GM19395 (cell line): Measurements from ENCODE around the gene ZNF180.
"Not testable (repeated sequence)": the region's sequence is repeated elsewhere in the genome, so short reads cannot be mapped to it uniquely, and the experiment has no call there.

Source experiments
- ATAC-seq: cut with Tn5 transposase; IDR thresholded peaks from one replicate; pipeline ENCODE4 v1.9.1; 2021; ENCODE audit warnings: mild to moderate bottlenecking, moderate library complexity; ENCODE audit not compliant: unreplicated experiment

Gene ZNF180

DNA sequence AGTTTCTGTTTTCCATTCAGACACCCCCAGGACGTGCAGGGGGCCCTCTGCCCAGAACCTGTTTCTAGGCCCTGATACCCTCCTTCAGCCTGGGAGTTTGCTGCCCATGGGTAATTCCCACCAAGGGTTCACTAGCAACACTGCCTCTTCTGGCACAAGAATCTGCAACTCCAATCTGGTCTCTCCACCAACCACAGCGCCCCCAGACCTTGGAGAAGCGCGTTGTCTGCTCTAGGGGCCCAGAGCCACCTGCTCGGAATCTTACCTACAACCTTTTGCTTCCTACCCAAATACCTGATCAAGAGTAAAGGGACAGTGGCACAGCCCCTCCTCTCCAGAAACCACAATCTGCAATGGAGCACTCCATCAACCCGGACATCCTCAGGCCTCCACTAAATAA lies 763 bp downstream of the ZNF180 start:
- no peak for ATAC-seq

DNA sequence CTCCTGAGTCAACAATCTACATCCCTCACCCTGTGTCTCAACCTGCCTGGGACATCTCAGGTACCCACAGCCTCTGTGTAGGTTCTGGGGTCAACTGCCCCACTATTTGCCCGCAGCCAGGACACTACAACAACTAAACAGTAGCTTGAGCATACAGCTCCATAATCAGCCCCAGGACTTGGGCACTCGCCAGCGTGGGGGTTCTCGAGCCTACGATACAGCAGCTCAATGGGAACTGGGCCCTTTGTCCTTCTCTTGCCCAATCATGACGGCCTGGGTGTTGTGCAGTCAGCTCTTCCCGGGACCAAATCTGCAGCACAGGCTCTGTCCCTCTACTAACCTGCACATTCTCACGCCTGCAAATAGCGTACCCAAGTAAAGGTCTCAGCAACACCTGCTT lies 1.3 kb downstream of the ZNF180 start:
- ATAC-seq = no peak

DNA sequence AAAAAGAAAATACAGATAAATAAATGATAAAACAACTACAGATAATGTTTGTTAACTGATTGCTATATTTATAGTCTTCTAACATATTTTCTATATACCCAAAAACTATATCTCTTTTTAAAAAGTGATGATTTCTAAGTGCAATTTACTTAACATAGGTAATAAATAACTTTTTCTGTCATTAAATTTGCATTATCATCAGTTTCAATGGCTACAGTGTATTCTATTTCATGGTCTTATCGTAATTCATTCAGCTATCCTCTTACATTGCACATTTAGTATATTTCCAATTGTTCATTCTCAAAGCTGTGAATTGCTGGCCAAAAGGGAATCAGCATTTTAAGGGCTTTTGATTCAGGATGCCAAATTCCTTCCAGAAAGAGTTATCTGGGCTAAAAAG lies 3.6 kb downstream of the ZNF180 start:
- no peak for ATAC-seq

DNA sequence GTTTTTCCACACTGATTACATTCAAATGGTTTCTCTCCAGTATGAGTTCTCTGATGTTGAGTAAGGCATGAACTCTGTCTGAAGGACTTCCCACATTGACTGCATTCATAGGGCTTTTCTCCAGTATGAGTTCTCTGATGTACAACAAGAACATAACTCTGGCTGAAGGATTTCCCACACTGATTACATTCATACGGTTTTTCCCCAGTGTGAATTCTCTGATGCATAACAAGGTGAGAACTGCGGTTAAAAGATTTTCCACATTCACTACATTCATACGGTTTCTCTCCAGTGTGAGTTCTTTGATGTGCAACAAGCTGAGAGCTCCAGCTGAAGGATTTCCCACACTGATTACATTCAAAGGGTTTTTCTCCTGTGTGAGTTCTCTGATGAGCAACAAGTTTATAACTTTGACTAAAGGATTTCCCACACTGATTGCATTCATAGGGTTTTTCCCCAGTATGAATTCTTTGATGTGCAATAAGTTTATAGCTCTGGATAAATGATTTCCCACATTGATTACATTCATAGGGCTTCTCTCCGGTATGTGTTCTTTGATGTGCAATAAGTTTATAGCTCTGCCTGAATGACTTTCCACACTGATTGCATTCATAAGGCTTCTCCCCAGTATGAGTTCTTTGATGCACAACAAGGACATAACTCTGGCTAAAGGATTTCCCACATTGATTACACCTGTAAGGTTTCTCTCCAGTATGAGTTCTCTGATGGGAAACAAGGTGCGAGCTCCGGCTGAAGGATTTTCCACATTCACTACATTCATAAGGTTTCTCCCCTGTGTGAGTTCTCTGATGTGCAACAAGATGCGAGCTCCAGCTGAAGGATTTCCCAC lies 23.5 kb downstream of the ZNF180 start:
- ATAC-seq = no peak

DNA sequence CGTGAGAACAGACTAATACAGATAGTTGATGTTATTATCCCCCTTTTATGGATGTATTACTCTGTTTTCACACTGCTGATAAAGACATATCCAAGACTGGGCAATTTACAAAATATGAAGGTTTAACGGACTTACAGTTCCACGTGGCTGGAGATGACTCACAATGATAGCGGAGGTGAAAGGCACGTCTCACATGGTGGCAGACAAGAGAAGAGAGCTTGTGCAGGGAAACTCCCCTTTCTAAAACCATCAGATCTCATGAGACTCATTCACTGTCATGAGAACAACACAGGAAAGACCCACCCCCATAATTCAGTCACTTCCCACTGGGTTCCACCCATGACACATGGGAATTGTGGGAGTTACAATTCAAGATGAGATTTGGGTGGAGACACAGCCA lies 31.6 kb downstream of the ZNF180 start:
- not testable (repeated sequence) for ATAC-seq

DNA sequence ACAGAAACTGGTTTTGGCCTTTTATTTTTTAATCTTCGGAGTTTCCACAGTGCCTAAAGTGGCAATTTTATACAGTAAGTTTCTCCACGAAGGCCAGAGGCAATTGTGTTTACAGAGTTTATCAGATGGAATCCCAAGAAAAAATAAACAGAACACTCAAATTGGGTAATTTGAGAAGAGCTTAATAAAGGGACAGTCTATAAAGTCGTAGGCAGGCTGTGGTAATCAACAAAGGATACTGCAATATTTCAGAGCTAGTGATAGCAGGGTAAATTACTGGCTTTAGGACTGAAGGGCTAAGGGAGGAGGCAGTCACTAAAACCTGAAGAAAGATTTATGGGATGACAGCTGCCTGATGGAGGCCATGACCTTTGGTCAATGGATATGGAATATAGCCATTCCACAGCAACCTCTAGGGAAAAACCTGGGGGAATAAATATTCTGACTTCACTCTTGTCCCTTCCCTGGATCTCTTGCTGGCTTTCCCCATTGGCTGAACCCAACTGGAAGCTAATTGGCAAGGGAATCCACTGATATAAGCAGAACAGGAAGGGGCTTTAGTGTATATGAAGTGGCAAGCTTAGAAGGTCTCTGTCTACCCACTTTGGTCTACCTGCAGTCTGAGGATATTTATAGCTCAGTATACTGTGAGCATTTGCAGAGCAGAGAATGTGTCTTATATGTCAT lies 37.6 kb downstream of the ZNF180 start:
- ATAC-seq = not testable (repeated sequence)

DNA sequence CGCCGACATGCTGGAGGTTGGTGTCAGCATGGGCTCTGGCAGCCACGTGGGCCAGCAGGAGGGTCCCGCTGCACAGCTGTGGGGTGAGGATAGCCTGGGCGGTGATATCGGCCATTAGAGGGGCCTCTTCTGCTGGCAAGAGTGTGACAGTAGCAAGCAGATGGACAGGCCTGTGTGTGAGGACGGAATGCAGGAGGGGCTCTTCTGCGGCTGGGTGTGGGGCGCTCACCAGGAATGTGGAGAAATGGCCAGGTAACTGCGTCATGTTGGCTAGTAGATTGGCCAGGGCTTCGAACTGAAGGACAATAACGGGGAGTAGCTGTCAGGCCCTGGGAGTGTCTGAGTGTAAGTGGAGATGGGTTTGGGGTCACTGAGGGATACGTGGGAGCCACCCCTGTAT lies 44.3 kb downstream of the ZNF180 start:
- not testable (repeated sequence) for ATAC-seq

DNA sequence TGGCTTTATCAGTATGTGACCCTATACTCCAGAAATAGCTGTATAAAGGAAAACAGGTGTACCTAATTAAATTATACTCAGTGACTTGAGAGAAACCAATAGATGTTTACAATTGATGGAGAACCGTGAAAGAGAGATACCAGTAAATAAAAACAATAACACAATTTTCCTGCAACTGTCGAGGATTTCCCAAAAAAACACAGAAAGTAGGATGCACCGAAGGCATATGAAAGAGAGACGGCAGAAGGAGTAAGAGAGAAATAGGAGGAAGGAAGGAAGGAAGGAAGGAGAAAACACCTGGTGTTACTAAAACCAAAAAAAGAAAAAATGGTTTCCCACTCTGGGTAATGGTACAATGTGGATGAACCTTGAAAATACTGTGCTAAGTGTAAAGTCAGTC lies 45.2 kb downstream of the ZNF180 start:
- no peak for ATAC-seq

DNA sequence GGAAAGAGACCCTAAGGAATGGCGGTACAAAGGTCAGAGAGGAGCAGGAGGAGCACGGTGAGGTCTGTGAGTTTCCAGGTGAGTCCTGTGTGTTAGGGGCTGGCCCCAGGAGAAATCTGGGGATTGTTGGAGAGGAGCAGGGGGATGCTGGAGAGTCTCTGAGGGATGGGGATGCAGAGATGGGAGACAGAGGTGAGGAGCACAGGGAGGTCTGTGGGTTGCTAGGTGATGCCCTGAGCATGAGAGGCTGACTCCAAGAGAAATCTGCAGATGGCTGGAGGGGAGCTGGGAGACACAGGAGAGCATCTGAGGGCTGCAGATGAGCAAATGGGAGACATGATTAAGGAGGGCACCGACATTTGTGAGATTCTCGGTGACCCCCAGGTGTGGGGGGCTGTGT lies 48.0 kb downstream of the ZNF180 start:
- no peak for ATAC-seq

DNA sequence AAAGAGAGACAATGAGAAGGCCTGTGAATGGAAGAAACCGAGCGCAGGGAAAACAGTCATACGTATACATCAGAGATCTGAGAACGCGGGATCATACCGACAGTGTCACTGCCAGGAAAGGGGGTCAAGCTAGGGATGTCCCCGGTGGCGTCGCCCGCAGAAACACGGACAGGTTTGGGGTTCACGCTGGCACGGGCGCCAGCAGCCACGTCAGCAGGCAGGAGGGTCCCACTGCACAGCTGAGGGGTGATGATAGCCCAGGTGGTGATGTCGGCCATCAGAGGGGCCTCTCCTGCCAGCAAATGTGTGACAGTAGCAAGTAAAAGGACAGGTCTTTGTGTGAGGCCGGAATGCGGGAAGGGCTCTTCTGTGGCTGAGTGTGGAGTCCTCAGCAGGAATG lies 48.6 kb downstream of the ZNF180 start:
- ATAC-seq = no peak

DNA sequence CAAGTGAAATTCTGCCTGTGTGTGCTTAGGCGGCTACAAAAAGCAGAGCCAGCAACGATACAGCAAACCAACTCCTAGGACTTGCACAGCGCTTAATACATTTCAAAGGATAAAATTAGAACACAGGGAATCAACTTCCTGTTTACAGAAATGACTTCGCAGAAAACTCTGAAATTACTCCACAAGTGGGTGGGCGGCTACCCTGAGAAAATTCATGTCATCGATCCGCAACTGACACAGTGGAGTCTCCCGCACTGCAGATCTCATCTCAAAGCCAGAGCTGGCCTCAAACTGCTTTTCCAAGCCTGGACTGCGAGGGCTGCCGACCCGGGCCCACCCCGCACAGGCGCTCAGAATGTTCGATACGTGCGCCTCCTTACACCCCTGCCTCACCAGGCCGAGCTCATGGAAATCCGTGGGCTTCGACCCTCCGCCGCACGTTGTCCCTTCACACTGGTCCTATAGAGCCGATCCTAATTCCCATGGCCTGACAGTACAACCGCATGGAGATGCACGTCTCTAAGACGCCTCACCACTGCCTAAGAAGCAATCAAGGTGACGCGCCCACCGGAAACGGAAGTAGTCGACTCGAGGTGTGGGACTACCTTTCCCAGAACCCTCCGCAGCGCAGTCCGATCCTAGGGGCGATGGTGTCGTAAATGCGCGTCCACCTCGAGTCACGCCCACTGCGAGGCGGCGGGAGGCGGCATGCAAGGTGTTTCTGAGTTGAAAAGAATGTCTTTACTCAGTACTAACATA lies 52.2 kb downstream of the ZNF180 start, which contains the start of gene ZNF229:
TSS of gene ZNF229 (minus strand) at position 557 of the 759 bp plus-strand sequence. CDS start 5,625 bp downstream, outside the sequence.
- ATAC-seq = peak; percentile 67

DNA sequence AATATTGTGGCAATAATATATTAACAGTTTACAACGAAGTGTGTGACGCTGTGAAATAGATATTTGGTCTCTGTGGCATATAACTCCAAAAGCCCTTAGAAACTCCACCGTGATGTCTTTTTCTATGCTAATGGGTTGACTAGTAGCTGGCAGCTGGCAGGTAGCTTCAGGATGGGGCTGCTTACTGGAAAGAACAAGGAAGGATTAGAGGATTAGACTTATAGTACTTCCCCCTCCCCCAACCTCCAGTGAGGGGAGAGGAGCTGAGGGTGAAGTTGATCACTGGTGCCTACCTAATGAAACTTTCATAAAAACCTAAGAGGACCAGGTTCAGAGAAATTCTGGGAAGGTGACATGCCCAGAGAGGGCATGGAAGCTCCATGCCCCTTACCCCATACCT lies 61.9 kb downstream of the ZNF180 start:
- no peak for ATAC-seq

DNA sequence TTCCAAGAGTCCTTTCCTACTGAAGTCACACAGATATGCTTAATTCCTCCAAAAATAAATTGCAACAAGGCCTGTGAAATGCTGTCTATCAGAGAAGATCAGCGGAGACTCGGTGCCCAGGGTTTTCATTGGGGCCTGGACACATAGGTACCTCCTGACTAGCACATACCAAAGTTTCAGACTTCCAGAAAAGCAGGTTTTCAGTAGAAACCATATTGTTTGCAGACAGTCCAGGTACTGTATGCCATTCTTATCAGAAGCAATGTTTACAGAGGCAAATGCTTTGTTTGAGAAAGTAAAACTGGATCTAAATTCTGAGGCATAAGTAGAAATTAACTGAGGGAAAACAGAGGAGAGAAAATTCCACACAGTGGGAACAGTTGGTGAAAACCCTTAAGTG lies 64.9 kb downstream of the ZNF180 start:
- no peak for ATAC-seq

DNA sequence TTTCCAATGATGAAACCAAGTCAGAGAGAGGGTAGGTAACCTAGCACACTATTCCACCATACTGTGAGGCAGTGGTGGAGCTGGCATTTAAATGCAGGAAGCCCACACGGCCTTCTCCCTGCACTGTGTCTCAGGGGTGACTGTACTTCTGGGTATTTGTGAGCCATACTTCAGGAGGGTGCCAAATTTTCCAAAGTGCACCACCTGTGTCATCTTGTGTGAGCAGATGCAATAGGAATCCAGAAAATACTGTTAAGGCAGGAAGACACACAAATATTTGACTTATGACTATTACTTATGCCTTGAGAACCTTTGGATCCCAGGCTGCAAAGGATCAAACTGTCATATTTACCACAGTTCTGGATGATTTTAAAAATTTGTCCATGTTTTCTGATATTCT lies 69.4 kb downstream of the ZNF180 start:
- no peak for ATAC-seq
